ENCODE measurements around the gene C16orf92. TPM values are rescaled to one million over a fixed set of nuclear protein-coding genes. Genes with fewer than 3 reads are reported as not detected.

C16orf92 gene
- total RNA-seq, 1 donor from 2014 or later = not detected

DNA sequence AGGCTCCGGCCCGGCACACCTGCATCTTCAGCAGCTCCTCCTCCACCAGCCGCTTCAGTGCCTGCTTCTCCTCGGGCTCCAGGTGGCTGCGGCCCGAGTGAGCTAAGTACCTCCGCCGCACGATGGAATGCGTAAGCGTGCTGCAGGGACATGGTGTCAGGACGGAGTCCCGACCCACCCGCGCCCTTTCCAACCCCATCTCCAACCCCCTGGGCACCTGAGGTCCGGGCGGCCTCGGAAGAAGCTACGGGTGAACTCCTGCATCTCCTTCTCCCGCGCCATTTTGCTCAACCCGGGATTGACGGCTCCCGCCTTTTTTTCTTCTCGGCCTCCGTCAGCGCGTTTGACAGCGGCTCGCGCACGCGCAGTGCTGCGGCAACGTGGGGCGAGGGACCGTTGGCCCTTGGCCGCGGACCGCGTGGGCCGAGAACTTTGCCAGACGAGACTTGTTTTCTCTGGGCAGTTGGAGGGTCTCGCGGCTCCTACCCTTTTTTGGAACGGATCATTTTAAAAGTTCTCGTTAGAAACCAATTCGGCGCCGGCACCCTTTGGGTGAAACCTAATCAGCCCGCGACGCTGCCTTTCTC lies 27.6 kb upstream of the C16orf92 start, which contains the start of gene HIRIP3:
HIRIP3 (minus strand) TSS at position 294 of the 587 bp plus-strand sequence; CDS start at position 282, 12 bp downstream.
- H3K4me1 ChIP-seq = peaks cover 48% of the 10 kb centered on the region
- H3K36me3 ChIP-seq = peaks cover 43% of the 10 kb centered on the region
- peak within 1 kb of the TSS; percentile 96 for H3K27ac ChIP-seq
- intact Hi-C loops (cut with DNase I) = no loop called here
- DNase-seq (peak; percentile 90), ATAC-seq (peak; percentile 82 to 89)
- TF ChIP-seq, protein P1, sequence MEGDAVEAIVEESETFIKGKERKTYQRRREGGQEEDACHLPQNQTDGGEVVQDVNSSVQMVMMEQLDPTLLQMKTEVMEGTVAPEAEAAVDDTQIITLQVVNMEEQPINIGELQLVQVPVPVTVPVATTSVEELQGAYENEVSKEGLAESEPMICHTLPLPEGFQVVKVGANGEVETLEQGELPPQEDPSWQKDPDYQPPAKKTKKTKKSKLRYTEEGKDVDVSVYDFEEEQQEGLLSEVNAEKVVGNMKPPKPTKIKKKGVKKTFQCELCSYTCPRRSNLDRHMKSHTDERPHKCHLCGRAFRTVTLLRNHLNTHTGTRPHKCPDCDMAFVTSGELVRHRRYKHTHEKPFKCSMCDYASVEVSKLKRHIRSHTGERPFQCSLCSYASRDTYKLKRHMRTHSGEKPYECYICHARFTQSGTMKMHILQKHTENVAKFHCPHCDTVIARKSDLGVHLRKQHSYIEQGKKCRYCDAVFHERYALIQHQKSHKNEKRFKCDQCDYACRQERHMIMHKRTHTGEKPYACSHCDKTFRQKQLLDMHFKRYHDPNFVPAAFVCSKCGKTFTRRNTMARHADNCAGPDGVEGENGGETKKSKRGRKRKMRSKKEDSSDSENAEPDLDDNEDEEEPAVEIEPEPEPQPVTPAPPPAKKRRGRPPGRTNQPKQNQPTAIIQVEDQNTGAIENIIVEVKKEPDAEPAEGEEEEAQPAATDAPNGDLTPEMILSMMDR (IDR thresholded peaks at IDR 0.05) = no peak
- peak within 1 kb of the TSS; percentile 83 for H3K4me3 ChIP-seq
- H3K27me3 ChIP-seq (ENCODE audit: low read depth) = no peaks in the 10 kb centered on the region
- H3K9me3 ChIP-seq = no peaks in the 10 kb centered on the region

DNA sequence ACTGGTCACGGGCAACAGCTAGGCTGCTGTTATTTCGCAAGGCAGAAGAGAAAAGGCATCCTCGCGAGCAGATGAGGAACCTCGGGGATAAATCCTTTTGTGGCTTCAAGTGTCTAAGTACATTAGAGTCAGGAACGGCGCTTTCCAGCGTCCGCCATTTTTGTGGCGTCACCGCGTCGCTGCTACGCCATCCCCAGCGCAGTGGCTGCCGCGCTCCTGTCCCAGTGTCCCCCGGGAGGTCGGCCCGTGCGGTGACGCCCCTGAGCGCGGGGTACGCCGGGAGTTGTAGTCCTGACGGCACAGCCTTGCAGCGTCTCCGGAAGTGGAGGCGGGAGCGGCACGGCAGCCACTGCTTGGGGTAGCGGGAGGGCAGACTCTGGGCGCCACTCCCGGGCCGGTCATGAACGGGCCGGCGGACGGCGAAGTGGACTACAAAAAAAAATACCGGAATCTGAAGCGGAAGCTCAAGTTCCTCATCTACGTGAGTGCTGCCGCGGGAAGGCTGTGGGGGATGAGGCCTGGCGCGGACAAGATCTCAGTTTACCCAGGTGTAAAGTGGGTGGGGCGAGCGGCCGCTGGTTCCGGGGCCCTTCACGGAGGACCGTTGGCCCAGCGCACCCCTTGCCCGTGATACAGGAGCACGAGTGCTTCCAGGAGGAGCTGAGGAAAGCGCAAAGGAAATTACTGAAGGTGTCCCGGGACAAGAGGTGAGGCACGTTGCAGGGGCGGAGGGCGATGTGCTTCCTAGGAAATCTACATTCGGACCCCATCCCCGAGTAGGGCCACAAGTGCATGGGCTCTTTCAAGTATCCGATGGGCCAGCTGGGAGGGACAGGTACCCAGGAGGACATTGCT lies 26.9 kb upstream of the C16orf92 start, which contains the start of gene INO80E:
INO80E (plus strand) TSS at position 331 of the 855 bp plus-strand sequence; CDS start at position 401, 70 bp downstream.
- Histone ChIP-seq H3K27ac (peak within 1 kb of the TSS; percentile 96), H3K27me3 (ENCODE audit: low read depth) (no peaks in the 10 kb centered on the region), H3K4me3 (peak within 1 kb of the TSS; percentile 83), H3K4me1 (peaks cover 41% of the 10 kb centered on the region), H3K36me3 (peaks cover 42% of the 10 kb centered on the region), H3K9me3 (no peaks in the 10 kb centered on the region)
- DNase-seq = peak; percentile 99
- peak; percentile 99 for ATAC-seq
- TF ChIP-seq, protein P1 (IDR thresholded peaks at IDR 0.05) = no peak
- intact Hi-C loops (cut with DNase I) = no loop called here

DNA sequence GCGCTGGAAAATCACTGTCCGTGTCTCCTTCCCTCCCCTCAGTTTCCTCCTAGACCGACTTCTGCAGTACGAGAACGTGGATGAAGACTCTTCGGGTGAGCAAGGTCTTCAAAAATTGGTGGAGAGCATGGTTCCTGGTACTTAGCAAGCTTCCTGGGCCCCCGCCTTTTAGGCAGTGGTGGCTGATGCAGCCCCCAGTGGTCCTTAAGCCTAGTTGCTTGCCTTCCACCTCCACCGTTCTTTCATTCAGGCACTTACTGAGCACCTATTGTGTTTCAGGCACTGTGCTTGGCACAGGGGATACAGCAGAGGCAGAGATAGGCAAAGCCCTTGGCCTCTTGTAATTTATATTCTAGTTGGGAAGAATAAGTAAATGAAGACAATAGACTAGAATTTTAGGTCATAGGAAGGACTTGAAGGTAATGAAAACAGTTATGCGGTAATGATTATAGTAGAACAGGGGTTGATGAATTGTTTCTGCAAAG lies 26.2 kb upstream of the C16orf92 start:
- Histone ChIP-seq H3K4me1 (peaks cover 34% of the 10 kb centered on the region), H3K27me3 (ENCODE audit: low read depth) (no peaks in the 10 kb centered on the region), H3K9me3 (no peaks in the 10 kb centered on the region), H3K4me3 (peak overlapping the region; percentile 83), H3K27ac (peak overlapping the region; percentile 96), H3K36me3 (peaks cover 37% of the 10 kb centered on the region)
- DNase-seq (peak; percentile 25), ATAC-seq (no peak)
- TF ChIP-seq, protein P1 (IDR thresholded peaks at IDR 0.05) = no peak
- intact Hi-C loops (cut with DNase I) = no loop called here

DNA sequence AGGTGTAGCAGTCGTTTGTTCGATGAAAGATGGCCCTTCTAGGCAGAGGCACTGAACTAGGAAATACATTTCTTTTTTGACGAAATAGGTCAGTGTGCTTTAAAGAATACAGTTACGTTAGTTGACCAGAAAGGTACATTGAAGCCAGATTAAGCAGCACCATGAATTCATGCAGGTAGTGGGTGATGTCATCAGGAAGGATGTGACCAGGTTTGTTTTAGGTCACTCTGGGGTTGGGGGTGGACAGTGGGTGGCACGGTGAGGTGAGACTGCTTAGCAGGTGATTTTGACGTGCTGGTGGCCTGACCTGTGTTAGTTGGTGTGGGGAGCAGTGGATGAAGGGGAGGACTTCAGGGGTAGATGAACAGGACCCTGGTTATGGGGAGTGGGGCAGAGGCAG lies 23.4 kb upstream of the C16orf92 start:
- intact Hi-C loops (cut with DNase I) = no loop called here
- TF ChIP-seq, protein P1 (IDR thresholded peaks at IDR 0.05) = no peak
- H3K9me3 ChIP-seq = no peaks in the 10 kb centered on the region
- no peak overlapping the region for H3K4me3 ChIP-seq
- H3K27me3 ChIP-seq (ENCODE audit: low read depth) = no peaks in the 10 kb centered on the region
- peaks cover 12% of the 10 kb centered on the region for H3K4me1 ChIP-seq
- ATAC-seq = no peak
- H3K36me3 ChIP-seq = peaks cover 23% of the 10 kb centered on the region
- DNase-seq = no peak
- H3K27ac ChIP-seq = no peak overlapping the region

DNA sequence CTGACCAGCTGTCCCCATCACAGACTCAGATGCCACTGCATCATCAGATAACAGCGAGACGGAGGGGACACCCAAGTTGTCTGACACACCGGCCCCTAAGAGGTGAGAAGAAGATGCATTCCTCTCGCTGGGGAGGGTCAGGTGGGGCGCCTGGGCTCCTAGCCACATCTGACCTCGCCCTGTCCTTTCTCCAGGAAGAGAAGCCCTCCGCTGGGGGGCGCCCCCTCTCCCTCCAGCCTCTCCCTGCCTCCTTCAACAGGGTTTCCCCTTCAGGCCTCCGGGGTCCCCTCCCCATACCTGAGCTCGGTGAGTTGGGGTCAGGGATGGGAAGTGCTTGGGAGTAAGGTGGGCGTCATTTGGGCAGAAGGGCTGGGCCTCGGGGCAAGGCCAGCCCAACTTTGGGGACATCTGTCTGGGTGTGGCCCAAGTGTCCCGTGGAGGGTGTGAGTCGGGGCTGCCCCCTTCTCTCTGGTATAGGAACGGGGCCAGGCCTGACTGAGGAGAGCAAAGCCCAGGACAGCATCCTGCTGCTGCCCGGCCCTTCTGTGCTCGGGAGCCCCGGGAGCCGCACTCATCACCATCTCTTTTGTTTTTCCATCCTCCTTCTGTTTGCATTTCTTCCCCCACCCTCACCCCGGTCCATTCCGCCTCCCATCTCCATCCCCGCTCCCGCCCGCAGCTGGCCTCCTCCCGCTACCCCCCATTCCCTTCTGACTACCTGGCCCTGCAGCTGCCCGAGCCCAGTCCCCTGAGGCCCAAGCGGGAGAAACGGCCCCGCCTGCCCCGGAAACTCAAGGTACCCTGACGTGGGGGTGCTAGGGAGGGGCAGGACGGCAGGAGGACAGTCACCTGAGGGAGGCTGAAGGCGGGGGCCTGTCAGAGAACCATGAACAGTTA lies 22.0 kb upstream of the C16orf92 start:
- peaks cover 12% of the 10 kb centered on the region for H3K4me1 ChIP-seq
- DNase-seq = peak; percentile 33
- peaks cover 23% of the 10 kb centered on the region for H3K36me3 ChIP-seq
- no peak overlapping the region for H3K27ac ChIP-seq
- no peaks in the 10 kb centered on the region for H3K27me3 ChIP-seq (ENCODE audit: low read depth)
- no peaks in the 10 kb centered on the region for H3K9me3 ChIP-seq
- TF ChIP-seq, protein P1 (IDR thresholded peaks at IDR 0.05) = no peak
- H3K4me3 ChIP-seq = no peak overlapping the region
- intact Hi-C loops (cut with DNase I) = no loop called here
- ATAC-seq = no peak

All from lower lobe of right lung (tissue), 2 donors.